CD4-positive, alpha-beta T cell (primary cell): ENCODE measurements around the gene CACUL1. TPM values are rescaled to one million over a fixed set of nuclear protein-coding genes. Genes with fewer than 3 reads are reported as not detected.
A peak's percentile ranks its signal among the peaks of the same experiment; 100 is the strongest.

Source experiments
- ATAC-seq: fragments of 200-7000 bp; cut with Tn5 transposase; one replicate; pipeline ENCODE4 v1.10.0; 2022; ENCODE audit warnings: mild to moderate bottlenecking; ENCODE audit not compliant: poor library complexity
- CTCF ChIA-PET: fragments of 350-600 bp; sonication (Branson Sonifier 250); formaldehyde crosslinking; loops from one replicate; lab custom pipeline; 2021; ENCODE audit warnings: antibody characterized with exemption, inconsistent platforms; lab: Charles Lee
- POLR2A ChIA-PET: fragments of 350-600 bp; sonication (Branson Sonifier 250); formaldehyde crosslinking; loops from one replicate; lab custom pipeline; 2021; ENCODE audit warnings: antibody characterized with exemption, inconsistent platforms; lab: Charles Lee
- DNase-seq, 14 experiments: peaks; one replicate each; pipeline ENCODE4 v3.0.0-alpha.2; 2013 to 2020; ENCODE audit warnings: mixed read lengths in 2 of 14
- H3K27ac ChIP-seq, 2 donors: one replicate each; pipeline versions ENCODE4 v1.5.1 to v1.7.0; 2013; ENCODE audit warnings: low read length in 2 of 2, low read depth in 1 of 2, mild to moderate bottlenecking in 1 of 2
- H3K27me3 ChIP-seq, 2 experiments: 1 replicate in 1 of 2; 2 replicates in 1 of 2; pipeline versions ENCODE4 v1.6.1 to v1.7.0; 2013; ENCODE audit warnings: low read length in 2 of 2, control low read depth in 1 of 2, mild to moderate bottlenecking in 1 of 2, moderate library complexity in 1 of 2; ENCODE audit not compliant: insufficient read depth in 2 of 2, control insufficient read depth in 1 of 2
- H3K36me3 ChIP-seq: one replicate; pipeline ENCODE4 v1.6.1; 2013; ENCODE audit warnings: low read length, control low read depth; ENCODE audit not compliant: insufficient read depth
- H3K4me1 ChIP-seq: one replicate; pipeline ENCODE4 v1.6.1; 2013; ENCODE audit warnings: low read length, control low read depth; ENCODE audit not compliant: insufficient read depth
- H3K4me3 ChIP-seq: one replicate; pipeline ENCODE4 v1.5.1; 2013; ENCODE audit warnings: mild to moderate bottlenecking, low read length, moderate library complexity
- H3K9me3 ChIP-seq, 2 experiments: 1 replicate in 1 of 2; 2 replicates in 1 of 2; pipeline versions ENCODE4 v1.6.1 to v1.7.0; 2013; ENCODE audit warnings: low read length in 2 of 2, mild to moderate bottlenecking in 2 of 2, control low read depth in 1 of 2, moderate library complexity in 1 of 2; ENCODE audit not compliant: control insufficient read depth in 1 of 2, insufficient read depth in 1 of 2
- H3K27ac Mint-ChIP-seq: one replicate; pipeline ENCODE4 v1.8.0; 2020; ENCODE audit warnings: mixed read lengths
- H3K27me3 Mint-ChIP-seq: one replicate; pipeline ENCODE4 v1.8.0; 2021; ENCODE audit warnings: mixed read lengths
- H3K36me3 Mint-ChIP-seq: one replicate; pipeline ENCODE4 v1.8.0; 2021; ENCODE audit warnings: low read depth, mixed read lengths
- H3K4me1 Mint-ChIP-seq: one replicate; pipeline ENCODE4 v1.8.0; 2021; ENCODE audit warnings: low read depth, mixed read lengths
- H3K4me3 Mint-ChIP-seq: one replicate; pipeline ENCODE4 v1.8.0; 2020; ENCODE audit warnings: mild to moderate bottlenecking, mixed read lengths
- H3K9me3 Mint-ChIP-seq: one replicate; pipeline ENCODE4 v1.8.0; 2020; ENCODE audit warnings: mixed read lengths
- intact Hi-C, 2 experiments: fragments of 100-400 bp; cut with DNase I in 1 of 2; cut with micrococcal nuclease in 1 of 2; formaldehyde crosslinking; loops; one replicate each; pipeline versions ENCODE4 v1.15.1 to v1.9.0; 2023 to 2025; cut with DNase I, micrococcal nuclease
- total RNA-seq, 174 experiments: library from RNA in 2 of 174; stranded (reverse) in 2 of 174; gene quantifications; one replicate each; pipeline ENCODE4 v1.2.3 and lab custom pipeline; 2021 to 2026
- TF ChIP-seq, protein P1 (sequence below): fragments of 200-600 bp; IDR thresholded peaks from one replicate; pipeline ENCODE4 v1.8.0; 2022; ENCODE audit warnings: antibody characterized with exemption, mild to moderate bottlenecking

The CACUL1 gene
- total RNA-seq, 2 experiments from 2014 or later = 36.7 to 37.4 TPM

DNA sequence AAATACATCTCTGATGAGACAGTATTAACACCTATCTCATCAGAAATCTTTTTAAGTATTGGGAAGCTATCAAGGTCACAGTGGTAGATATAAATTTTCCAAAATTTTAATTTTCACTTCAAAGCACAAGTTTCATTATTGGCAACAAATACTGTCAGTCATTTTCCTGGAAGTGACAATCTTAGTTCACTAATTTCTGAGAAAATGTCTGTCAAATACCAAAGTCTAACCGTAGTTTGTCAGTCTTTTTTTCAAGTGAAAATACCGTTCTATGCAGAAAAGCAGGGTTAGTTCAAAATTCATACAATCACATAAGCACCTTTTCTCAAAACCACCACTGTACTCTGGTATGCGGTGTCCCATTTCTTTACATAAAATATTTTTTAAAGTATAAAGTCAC is 40.4 kb downstream of the CACUL1 start:
- H3K27ac Mint-ChIP-seq = no peak overlapping the region
- POLR2A ChIA-PET = interaction anchor here (1.4 to 1.7 kb wide), 2 partner anchors 16 to 40 kb away, joined by 3 to 5 read pairs; no protein-coding TSS in a partner anchor

DNA sequence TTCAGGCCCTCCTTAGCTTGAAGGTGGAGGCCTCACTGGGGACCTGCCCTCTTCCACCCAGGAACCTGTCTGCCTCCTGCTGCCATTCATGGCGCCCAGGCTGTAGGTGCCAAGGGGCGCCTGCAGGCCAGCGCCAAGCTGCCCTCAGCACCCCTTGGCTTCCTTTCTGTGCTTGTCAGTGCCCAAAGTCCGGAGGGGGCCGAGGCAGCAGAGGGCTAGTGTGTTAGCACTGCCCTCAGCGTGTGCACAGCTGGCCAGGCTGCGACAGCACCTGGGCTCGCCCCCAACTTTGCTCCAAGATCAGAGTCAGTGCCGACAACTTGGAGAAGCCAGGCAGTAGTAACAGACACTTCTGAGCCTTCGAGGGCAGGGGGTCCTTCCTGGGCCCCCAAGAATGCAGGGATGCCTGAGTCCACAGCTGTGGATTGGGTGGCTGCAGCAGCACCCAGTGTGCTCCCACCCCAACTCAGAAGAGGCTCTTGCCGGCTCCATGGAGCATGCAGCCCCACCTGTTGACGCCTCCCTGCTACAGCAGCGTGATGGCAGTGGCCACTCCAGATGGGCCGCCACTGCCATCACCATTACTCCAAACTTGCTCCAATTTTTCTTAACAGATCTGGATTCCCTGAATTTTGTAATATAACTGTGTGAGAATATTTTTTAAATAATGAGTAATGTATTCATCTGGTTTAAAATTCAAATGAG is 41.7 kb downstream of the CACUL1 start:
- no peaks in the 10 kb centered on the region for H3K4me1 ChIP-seq
- no peaks in the 10 kb centered on the region for H3K27me3 Mint-ChIP-seq
- H3K4me3 Mint-ChIP-seq = no peak overlapping the region
- no peaks in the 10 kb centered on the region for H3K9me3 ChIP-seq
- POLR2A ChIA-PET = interaction anchor here (1.4 kb wide), 1 partner anchor 41 kb away, joined by 3 read pairs; no protein-coding TSS in a partner anchor
- intact Hi-C loops = no loop called here
- ATAC-seq = no peak
- H3K27me3 ChIP-seq = no peaks in the 10 kb centered on the region
- H3K4me3 ChIP-seq = no peak overlapping the region
- H3K36me3 ChIP-seq = peaks cover 6% of the 10 kb centered on the region
- no peak overlapping the region for H3K27ac Mint-ChIP-seq
- H3K27ac ChIP-seq = no peak overlapping the region
- peaks cover 10% of the 10 kb centered on the region for H3K36me3 Mint-ChIP-seq
- DNase-seq = peak in 1 of 14 experiments; percentile 24
- H3K9me3 Mint-ChIP-seq = no peaks in the 10 kb centered on the region
- H3K4me1 Mint-ChIP-seq = peaks cover 25% of the 10 kb centered on the region
- CTCF ChIA-PET = no interaction called here
- TF ChIP-seq, protein P1, sequence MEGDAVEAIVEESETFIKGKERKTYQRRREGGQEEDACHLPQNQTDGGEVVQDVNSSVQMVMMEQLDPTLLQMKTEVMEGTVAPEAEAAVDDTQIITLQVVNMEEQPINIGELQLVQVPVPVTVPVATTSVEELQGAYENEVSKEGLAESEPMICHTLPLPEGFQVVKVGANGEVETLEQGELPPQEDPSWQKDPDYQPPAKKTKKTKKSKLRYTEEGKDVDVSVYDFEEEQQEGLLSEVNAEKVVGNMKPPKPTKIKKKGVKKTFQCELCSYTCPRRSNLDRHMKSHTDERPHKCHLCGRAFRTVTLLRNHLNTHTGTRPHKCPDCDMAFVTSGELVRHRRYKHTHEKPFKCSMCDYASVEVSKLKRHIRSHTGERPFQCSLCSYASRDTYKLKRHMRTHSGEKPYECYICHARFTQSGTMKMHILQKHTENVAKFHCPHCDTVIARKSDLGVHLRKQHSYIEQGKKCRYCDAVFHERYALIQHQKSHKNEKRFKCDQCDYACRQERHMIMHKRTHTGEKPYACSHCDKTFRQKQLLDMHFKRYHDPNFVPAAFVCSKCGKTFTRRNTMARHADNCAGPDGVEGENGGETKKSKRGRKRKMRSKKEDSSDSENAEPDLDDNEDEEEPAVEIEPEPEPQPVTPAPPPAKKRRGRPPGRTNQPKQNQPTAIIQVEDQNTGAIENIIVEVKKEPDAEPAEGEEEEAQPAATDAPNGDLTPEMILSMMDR = no peak

More for the DNA sequence above, 40.4 kb downstream of the CACUL1 start:
- TF ChIP-seq, protein P1 = no peak
- no peak overlapping the region for H3K4me3 Mint-ChIP-seq
- ATAC-seq (no peak), DNase-seq (no peak)
- H3K27me3 Mint-ChIP-seq = no peaks in the 10 kb centered on the region
- intact Hi-C loops = no loop called here
- peaks cover 10% of the 10 kb centered on the region for H3K36me3 Mint-ChIP-seq
- Histone ChIP-seq H3K27me3 (no peaks in the 10 kb centered on the region), H3K9me3 (no peaks in the 10 kb centered on the region), H3K4me3 (no peak overlapping the region), H3K36me3 (peaks cover 6% of the 10 kb centered on the region), H3K4me1 (no peaks in the 10 kb centered on the region), H3K27ac (no peak overlapping the region)
- H3K4me1 Mint-ChIP-seq = peaks cover 26% of the 10 kb centered on the region
- CTCF ChIA-PET = no interaction called here
- H3K9me3 Mint-ChIP-seq = no peaks in the 10 kb centered on the region

- no peak for DNase-seq
- Histone ChIP-seq H3K27me3 (no peaks in the 10 kb centered on the region), H3K27ac (no peak overlapping the region), H3K36me3 (peaks cover 7% of the 10 kb centered on the region), H3K4me1 (no peaks in the 10 kb centered on the region), H3K4me3 (no peak overlapping the region), H3K9me3 (no peaks in the 10 kb centered on the region)
- TF ChIP-seq, protein P1 = no peak
- Mint-ChIP-seq H3K4me1 (peaks cover 16% of the 10 kb centered on the region), H3K4me3 (no peak overlapping the region), H3K27ac (no peak overlapping the region), H3K36me3 (peaks cover 9% of the 10 kb centered on the region), H3K27me3 (no peaks in the 10 kb centered on the region), H3K9me3 (no peaks in the 10 kb centered on the region)
- intact Hi-C loops = no loop called here
- POLR2A ChIA-PET = interaction anchor here (1.4 kb wide), 1 partner anchor 18 kb away, joined by 4 read pairs; no protein-coding TSS in a partner anchor
- CTCF ChIA-PET = interaction anchor here (0.6 kb wide), 1 partner anchor 144 kb away, joined by 4 read pairs; no protein-coding TSS in a partner anchor
- no peak for ATAC-seq
These were observed 42.7 kb downstream of the CACUL1 start for GRCh38 chr10:118712080-118712479.
